Esophagus squamous epithelium (tissue), 5 donors: ENCODE measurements around the gene ZSWIM6. TPM values are rescaled to one million over a fixed set of nuclear protein-coding genes. Genes with fewer than 3 reads are reported as not detected.

ENCODE experiments used
- DNase-seq: peaks from one replicate; lab custom pipeline; 2025; lab: John Stamatoyannopoulos, UW
- H3K27ac ChIP-seq, 4 donors: fragments of 200-600 bp; sonication (generic); one replicate each; pipeline ENCODE4 v1.5.1; 2016 to 2019; ENCODE audit warnings: mild to moderate bottlenecking in 1 of 4
- H3K27me3 ChIP-seq, 4 donors: fragments of 200-600 bp; sonication (generic); 1 replicate in 3 of 4; 2 replicates in 1 of 4; pipeline versions ENCODE4 v1.5.1 to v1.6.0; 2017 to 2021; ENCODE audit warnings: antibody characterized with exemption in 1 of 4
- H3K36me3 ChIP-seq, 3 donors: fragments of 200-600 bp; sonication (generic); one replicate each; pipeline ENCODE4 v1.5.1; 2016 to 2019
- H3K4me1 ChIP-seq, 3 donors: fragments of 200-600 bp; sonication (generic); one replicate each; pipeline ENCODE4 v1.5.1; 2017 to 2019
- H3K4me3 ChIP-seq, 4 donors: fragments of 200-600 bp; sonication (generic); 1 replicate in 3 of 4; 2 replicates in 1 of 4; pipeline ENCODE4 v1.5.1; 2016 to 2019; ENCODE audit warnings: mild to moderate bottlenecking in 2 of 4, moderate library complexity in 1 of 4
- H3K9me3 ChIP-seq, 3 donors: fragments of 200-600 bp; sonication (generic); one replicate each; pipeline ENCODE4 v1.5.1; 2016 to 2019
- POLR2A ChIP-seq, 4 donors: fragments of 450-650 bp; IDR thresholded peaks; one replicate each; pipeline ENCODE4 v1.6.1; 2017; ENCODE audit warnings: antibody characterized with exemption in 4 of 4, mild to moderate bottlenecking in 4 of 4, moderate library complexity in 3 of 4
- WGBS, 2 donors: methylation state at CpG; one replicate each; pipeline ENCODE4 v1.1.5; 2018; 5-methylcytosine and 5-hydroxymethylcytosine counted together
- intact Hi-C: fragments of 100-400 bp; cut with DNase I; formaldehyde crosslinking; loops from one replicate; pipeline ENCODE4 v1.15.0; 2022
- total RNA-seq, 4 donors: library from RNA; depleted of rRNA; stranded (reverse); fragments of >200 nt; gene quantifications; one replicate each; pipeline ENCODE4 v1.1.0, GENCODE V29; 2016
- TF ChIP-seq, protein P1 (sequence below), 6 experiments: fragments of 450-650 bp in 4 of 6; fragments of 200-600 bp in 2 of 6; sonication (generic) in 2 of 6; IDR thresholded peaks; one replicate each; pipeline ENCODE4 v1.5.1; 2016 to 2019; ENCODE audit warnings: antibody characterized with exemption in 6 of 6, mild to moderate bottlenecking in 4 of 6, moderate library complexity in 4 of 6
- donor health status: DM: yes; HTN: yes; CAD: no.

ZSWIM6 gene
- total RNA-seq, 4 donors from 2014 or later = 6.4 to 12.4 (median 8.8) TPM

DNA sequence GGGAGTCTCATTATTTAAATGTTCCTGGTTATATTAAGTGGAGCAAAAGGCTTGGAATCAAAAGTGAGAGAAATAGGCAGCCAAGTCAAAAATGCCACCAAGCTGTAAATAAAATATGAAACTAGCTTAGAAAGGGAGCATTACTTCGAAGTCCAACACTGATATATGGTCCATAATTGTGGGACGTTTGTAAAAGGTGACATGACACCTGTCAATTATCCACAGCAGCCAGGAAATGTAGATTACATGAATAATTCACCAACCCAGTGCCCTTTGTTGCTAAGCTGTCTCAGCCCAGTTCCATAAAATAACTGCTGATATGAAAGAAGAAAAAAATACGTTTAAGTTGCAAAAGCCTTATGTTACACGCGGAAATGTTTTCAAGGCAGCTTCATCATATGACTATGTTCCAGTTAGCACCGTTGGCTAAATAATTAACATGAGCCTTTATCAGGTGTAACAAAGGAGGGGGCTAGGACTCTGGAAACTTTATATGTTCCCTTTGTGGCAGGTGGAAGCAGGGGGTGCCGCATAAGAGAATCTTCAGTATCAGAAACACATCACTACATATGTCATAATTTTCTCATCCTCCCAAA is 39.9 kb upstream of the ZSWIM6 start:
- Histone ChIP-seq H3K9me3 (no peaks in the 10 kb centered on the region), H3K4me1 (peaks cover 7 to 53% (median 10%) of the 10 kb centered on the region in 3 donors), H3K36me3 (no peaks in the 10 kb centered on the region), H3K27me3 (no peaks in the 10 kb centered on the region), H3K27ac (peak overlapping the region in 3 of 4 donors; percentile 59 to 80 (median 74)), H3K4me3 (no peak overlapping the region)
- TF ChIP-seq, protein P1, sequence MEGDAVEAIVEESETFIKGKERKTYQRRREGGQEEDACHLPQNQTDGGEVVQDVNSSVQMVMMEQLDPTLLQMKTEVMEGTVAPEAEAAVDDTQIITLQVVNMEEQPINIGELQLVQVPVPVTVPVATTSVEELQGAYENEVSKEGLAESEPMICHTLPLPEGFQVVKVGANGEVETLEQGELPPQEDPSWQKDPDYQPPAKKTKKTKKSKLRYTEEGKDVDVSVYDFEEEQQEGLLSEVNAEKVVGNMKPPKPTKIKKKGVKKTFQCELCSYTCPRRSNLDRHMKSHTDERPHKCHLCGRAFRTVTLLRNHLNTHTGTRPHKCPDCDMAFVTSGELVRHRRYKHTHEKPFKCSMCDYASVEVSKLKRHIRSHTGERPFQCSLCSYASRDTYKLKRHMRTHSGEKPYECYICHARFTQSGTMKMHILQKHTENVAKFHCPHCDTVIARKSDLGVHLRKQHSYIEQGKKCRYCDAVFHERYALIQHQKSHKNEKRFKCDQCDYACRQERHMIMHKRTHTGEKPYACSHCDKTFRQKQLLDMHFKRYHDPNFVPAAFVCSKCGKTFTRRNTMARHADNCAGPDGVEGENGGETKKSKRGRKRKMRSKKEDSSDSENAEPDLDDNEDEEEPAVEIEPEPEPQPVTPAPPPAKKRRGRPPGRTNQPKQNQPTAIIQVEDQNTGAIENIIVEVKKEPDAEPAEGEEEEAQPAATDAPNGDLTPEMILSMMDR (IDR thresholded peaks at IDR 0.05) = no peak
- DNase-seq = no peak
- WGBS, 2 donors = 75 to 77% methylated on average over 7 of the region's 7 CpGs
- intact Hi-C loops = no loop called here

DNA sequence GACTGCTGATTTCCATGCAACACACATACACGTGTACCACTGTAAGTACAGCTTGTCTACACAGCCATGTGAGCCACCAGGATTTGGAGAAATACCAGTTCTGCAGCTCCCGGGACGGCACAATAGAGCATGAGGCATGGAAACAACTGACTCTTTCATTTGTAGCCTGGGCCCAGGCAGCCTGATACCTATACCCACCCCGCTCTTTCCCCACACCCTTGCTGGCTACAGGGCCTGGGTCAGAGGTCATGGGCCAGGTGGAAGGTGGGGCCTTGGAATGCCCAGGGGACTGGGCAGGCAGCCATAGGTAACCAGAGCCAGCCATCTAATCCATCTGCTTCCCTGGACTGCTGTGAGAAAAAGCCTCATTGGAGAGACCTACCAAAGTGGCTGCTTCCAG is 39.0 kb upstream of the ZSWIM6 start:
- WGBS, 2 donors = 40 to 83% methylated on average over 1 to 4 of the region's 4 CpGs
- intact Hi-C loops = no loop called here
- Histone ChIP-seq H3K9me3 (no peaks in the 10 kb centered on the region), H3K36me3 (no peaks in the 10 kb centered on the region), H3K4me1 (peaks cover 7 to 59% (median 12%) of the 10 kb centered on the region in 3 donors), H3K27ac (peak overlapping the region; percentile 53 to 80 (median 66)), H3K27me3 (no peaks in the 10 kb centered on the region), H3K4me3 (no peak overlapping the region)
- TF ChIP-seq POLR2A (IDR thresholded peaks at IDR 0.05) = no peak
- TF ChIP-seq, protein P1 (IDR thresholded peaks at IDR 0.05) = no peak
- DNase-seq = no peak

DNA sequence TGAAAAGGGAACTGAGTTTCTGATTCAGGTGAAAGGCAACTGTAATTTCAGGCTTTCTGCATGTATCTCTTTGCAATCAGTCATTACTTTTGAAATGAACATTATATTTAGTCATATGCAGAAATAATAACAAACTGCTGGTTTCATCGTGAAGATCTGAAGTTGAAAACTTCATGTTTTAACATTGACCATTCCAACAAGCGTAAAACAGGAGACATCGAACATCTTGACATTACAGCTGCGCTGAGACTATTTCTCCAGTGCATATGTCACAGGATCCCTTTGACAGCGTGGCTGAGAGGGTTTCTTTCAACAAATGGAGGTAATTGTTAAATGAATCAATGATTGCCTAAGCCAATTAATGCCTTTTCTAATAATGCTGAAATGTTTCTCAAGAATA is 38.2 kb upstream of the ZSWIM6 start:
- H3K36me3 ChIP-seq = no peaks in the 10 kb centered on the region
- H3K27ac ChIP-seq = peak overlapping the region in 2 of 4 donors; percentile 74 to 80
- no peaks in the 10 kb centered on the region for H3K9me3 ChIP-seq
- H3K27me3 ChIP-seq = no peaks in the 10 kb centered on the region
- 92 to 96% methylated on average over 5 of the region's 5 CpGs for WGBS, 2 donors
- H3K4me1 ChIP-seq = peaks cover 9 to 67% (median 20%) of the 10 kb centered on the region in 3 donors
- intact Hi-C loops = no loop called here
- TF ChIP-seq, protein P1 (IDR thresholded peaks at IDR 0.05) = no peak
- no peak for TF ChIP-seq POLR2A (IDR thresholded peaks at IDR 0.05)
- no peak for DNase-seq
- no peak overlapping the region for H3K4me3 ChIP-seq

DNA sequence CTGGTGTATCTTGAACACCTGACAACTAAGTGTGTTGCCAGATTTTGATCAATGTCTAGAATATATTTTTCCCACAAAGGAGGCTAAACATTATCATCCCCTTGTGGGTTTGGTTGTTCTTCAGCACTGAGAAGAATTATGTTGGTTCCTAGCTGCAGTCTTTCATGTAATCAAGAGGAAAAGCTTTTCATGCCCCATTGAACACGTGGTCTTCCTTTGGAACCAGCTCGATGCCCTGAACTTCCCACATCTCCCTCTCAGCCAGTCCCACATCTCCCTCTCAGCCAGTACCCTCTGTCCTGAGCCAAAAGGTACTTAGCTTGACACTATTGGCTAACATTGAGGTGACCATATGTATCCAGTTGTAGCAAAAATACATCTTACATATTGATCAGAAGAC is 36.7 kb upstream of the ZSWIM6 start:
- TF ChIP-seq POLR2A (IDR thresholded peaks at IDR 0.05) = no peak
- TF ChIP-seq, protein P1 (IDR thresholded peaks at IDR 0.05) = no peak
- H3K4me1 ChIP-seq = peaks cover 10 to 73% (median 22%) of the 10 kb centered on the region in 3 donors

DNA sequence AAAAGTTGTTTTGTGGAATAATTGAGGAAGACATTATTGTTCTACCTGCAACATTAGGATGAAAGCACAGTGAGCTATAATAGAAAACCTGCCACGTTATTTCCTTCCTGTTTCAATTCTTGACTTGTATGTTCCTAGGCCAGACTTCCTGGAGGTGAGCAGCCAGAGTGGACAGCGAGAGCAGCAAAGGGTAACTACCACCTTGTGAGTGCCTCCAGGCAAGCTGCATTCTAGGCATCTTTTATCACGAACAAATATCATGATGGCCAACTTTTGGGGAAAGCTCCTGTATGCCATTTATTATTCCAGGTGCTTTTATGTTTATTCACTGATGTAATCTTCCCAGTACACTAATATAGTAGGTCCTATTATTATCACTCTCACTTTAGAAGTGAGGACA is 34.0 kb upstream of the ZSWIM6 start:
- peak overlapping the region in 3 of 4 donors; percentile 72 to 87 (median 87) for H3K27ac ChIP-seq
- peaks cover 15 to 73% (median 33%) of the 10 kb centered on the region in 3 donors for H3K4me1 ChIP-seq
- H3K9me3 ChIP-seq = no peaks in the 10 kb centered on the region
- no peaks in the 10 kb centered on the region for H3K36me3 ChIP-seq
- no peak for DNase-seq
- intact Hi-C loops = no loop called here
- no peak overlapping the region for H3K4me3 ChIP-seq
- TF ChIP-seq POLR2A (IDR thresholded peaks at IDR 0.05) = no peak
- TF ChIP-seq, protein P1 (IDR thresholded peaks at IDR 0.05) = no peak
- 41 to 54% methylated on average over 3 of the region's 3 CpGs for WGBS, 2 donors
- H3K27me3 ChIP-seq = no peaks in the 10 kb centered on the region

More for the DNA sequence above, 36.7 kb upstream of the ZSWIM6 start:
- DNase-seq = no peak
- WGBS, 2 donors = 73 to 85% methylated on average over 2 of the region's 2 CpGs
- Histone ChIP-seq H3K9me3 (no peaks in the 10 kb centered on the region), H3K27ac (no peak overlapping the region), H3K27me3 (no peaks in the 10 kb centered on the region), H3K4me3 (no peak overlapping the region), H3K36me3 (no peaks in the 10 kb centered on the region)
- intact Hi-C loops = no loop called here
